GM10266 (cell line): Measurements from ENCODE around the gene TULP1.

Experiments used
- DNase-seq: peaks from one replicate; pipeline ENCODE4 v3.0.0; 2012; ENCODE audit errors: extremely low spot score
- CTCF ChIP-seq: IDR thresholded peaks from 2 replicates; pipeline ENCODE4 v1.5.1; 2012; ENCODE audit warnings: mild to moderate bottlenecking, low read depth; ENCODE audit not compliant: control insufficient read depth, insufficient read depth; ENCODE audit errors: missing control alignments

The TULP1 gene

GRCh38 chr6:35491558-35492257 lies 21.0 kb downstream of the TULP1 start:
- no peak for DNase-seq
- TF ChIP-seq CTCF: no peak

- DNase-seq: no peak
- no peak for TF ChIP-seq CTCF
Measured at GRCh38 chr6:35490821-35491557, 21.7 kb downstream of the TULP1 start.

- no peak for DNase-seq
- no peak for TF ChIP-seq CTCF
Measured at GRCh38 chr6:35489995-35490791, 22.5 kb downstream of the TULP1 start.

- no peak for DNase-seq
- TF ChIP-seq CTCF: no peak
Measured at GRCh38 chr6:35489066-35489465, 23.6 kb downstream of the TULP1 start.

GRCh38 chr6:35488517-35488862 lies 24.2 kb downstream of the TULP1 start:
- DNase-seq: no peak
- no peak for TF ChIP-seq CTCF

- TF ChIP-seq CTCF: no peak
- DNase-seq: no peak
Measured at GRCh38 chr6:35487658-35488516, 24.8 kb downstream of the TULP1 start.
